ENCODE results near the gene CTBP1. TPM values are rescaled to one million over a fixed set of nuclear protein-coding genes. Genes with fewer than 3 reads are reported as not detected.

CTBP1 gene
- total and polyA plus RNA-seq, 2 of the 8 experiments (the other 6 are each of a cell fraction or from before 2014, with no cell fraction given) = 128 to 185 TPM

- ChIA-PET CTCF (ENCODE audit: partially characterized antibody) (interaction anchor here (1.1 to 2.0 kb wide), 3 partner anchors 11 to 41 kb away, joined by 4 to 7 read pairs (median 5); no protein-coding TSS in a partner anchor), POLR2A (ENCODE audit: partially characterized antibody) (interaction anchor here (0.6 to 1.8 kb wide), 3 partner anchors 10 to 136 kb away, joined by 3 read pairs; no protein-coding TSS in a partner anchor)
- H4K5ac ChIP-seq (ENCODE audit: insufficient read length, low read depth, low read length) = no peak overlapping the region
- no peak overlapping the region for H2AK5ac ChIP-seq (ENCODE audit: low read depth, low read length)
- H4K8ac ChIP-seq (ENCODE audit: extremely low read depth, insufficient read depth, low read length) = no peak overlapping the region
- FAIRE-seq = no peak
- H3K27me3 ChIP-seq (replicated peaks in 1 of 4; ENCODE audit: control insufficient read depth in 3 of 4, extremely low read depth in 1 of 4, insufficient read depth in 3 of 4, low read length in 3 of 4) = no peaks in the 10 kb centered on the region
- no peak overlapping the region for H2BK15ac ChIP-seq (ENCODE audit: low read length)
- H2BK5ac ChIP-seq (ENCODE audit: low read depth, low read length) = no peak overlapping the region
- H3K4me3 ChIP-seq (ENCODE audit: extremely low read depth in 1 of 4, insufficient read depth in 2 of 4, low read depth in 3 of 4, low read length in 4 of 4) = no peak overlapping the region
- H3K23me2 ChIP-seq (ENCODE audit: low read depth, low read length) = no peaks in the 10 kb centered on the region
- peaks cover 2% of the 10 kb centered on the region in 2 experiments for H4K20me1 ChIP-seq (replicated peaks in 1 of 2; ENCODE audit: control insufficient read depth in 1 of 2, insufficient read depth in 2 of 2, low read length in 2 of 2)
- H4K91ac ChIP-seq (replicated peaks; ENCODE audit: insufficient read length, low read length) = no peak overlapping the region
- H3K14ac ChIP-seq (ENCODE audit: insufficient read length) = no peak overlapping the region
- no peaks in the 10 kb centered on the region for H3K9me3 ChIP-seq (ENCODE audit: insufficient read depth in 2 of 2, low read depth in 1 of 2, low read length in 1 of 2)
- no peak overlapping the region for H3K9ac ChIP-seq (replicated peaks in 1 of 4; ENCODE audit: extremely low read depth in 1 of 4, low read depth in 3 of 4, low read length in 3 of 4)
- H3K23ac ChIP-seq (ENCODE audit: insufficient read length) = no peak overlapping the region
- H2AFZ ChIP-seq (ENCODE audit: low read length) = no peak overlapping the region
- H2BK120ac ChIP-seq (replicated peaks; ENCODE audit: low read depth, low read length) = no peak overlapping the region
- WGBS, 2 experiments (ENCODE audit: extremely low coverage in 1 of 2, insufficient coverage in 1 of 2, insufficient read length in 1 of 2, insufficient replicate concordance in 2 of 2, low coverage in 1 of 2, low lambda C conversion rate in 2 of 2, missing lambda C conversion rate in 1 of 2) = 94% methylated on average over 24 of the region's 31 CpGs; no CpG with 5 or more reads in 1 of the 2 experiments
- no peaks in the 10 kb centered on the region for H3K79me1 ChIP-seq (ENCODE audit: low read depth, low read length)
- peaks cover 0 to 9% (median 4%) of the 10 kb centered on the region in 4 experiments; a peak in 4 of 8 replicates for H3K36me3 ChIP-seq (ENCODE audit: control insufficient read depth in 2 of 4, insufficient read depth in 4 of 4, low read length in 3 of 4)
- DNase-seq (ENCODE audit: low read depth in 1 of 2, low spot score in 2 of 2) = peak in 1 of 2 experiments; percentile 45
- no peaks in the 10 kb centered on the region for H3K4me1 ChIP-seq (replicated peaks in 1 of 4; ENCODE audit: control insufficient read depth in 3 of 4, insufficient read depth in 4 of 4, low read length in 3 of 4)
- no peak overlapping the region for H3K18ac ChIP-seq (ENCODE audit: extremely low read depth, low read length)
- H3K27ac ChIP-seq (ENCODE audit: low read depth, low read length) = no peak overlapping the region
- no peak overlapping the region for H3K4me2 ChIP-seq (ENCODE audit: insufficient read depth in 1 of 2, low read depth in 2 of 2, low read length in 2 of 2)
- no peaks in the 10 kb centered on the region for H3K79me2 ChIP-seq (ENCODE audit: control insufficient read depth in 1 of 2, insufficient read depth in 2 of 2, low read length in 2 of 2)
- no peak overlapping the region for H3K4ac ChIP-seq (replicated peaks; ENCODE audit: insufficient read length, low read depth, low read length)
- H3K56ac ChIP-seq (replicated peaks; ENCODE audit: insufficient read length, low read depth, low read length) = no peak overlapping the region
- no peak overlapping the region for H2BK12ac ChIP-seq (ENCODE audit: low read depth, low read length)
- no peak overlapping the region for H2BK20ac ChIP-seq (ENCODE audit: low read length)
- no peak for TF ChIP-seq MAX (IDR thresholded peaks at IDR 0.05)
- no peak for TF ChIP-seq NANOG (IDR thresholded peaks at IDR 0.05; ENCODE audit: insufficient read depth, low read depth, low read length, poor library complexity, severe bottlenecking)
- TF ChIP-seq FOSL1 (IDR thresholded peaks at IDR 0.05; ENCODE audit: insufficient read depth, low read depth, low read length) = no peak
- TF ChIP-seq BACH1 (IDR thresholded peaks at IDR 0.05; ENCODE audit: low read length) = no peak
- no peak for TF ChIP-seq RNF2 (IDR thresholded peaks at IDR 0.05; ENCODE audit: borderline replicate concordance, low read depth, low read length, missing control alignments, poor library complexity, severe bottlenecking)
- no peak for TF ChIP-seq RXRA (IDR thresholded peaks at IDR 0.05; ENCODE audit: insufficient read depth, low read depth, low read length)
- no peak for TF ChIP-seq TCF12 (IDR thresholded peaks at IDR 0.05; ENCODE audit: low read depth, low read length)
- TF ChIP-seq CHD1 (IDR thresholded peaks at IDR 0.05; ENCODE audit: low read depth, low read length) = no peak
- no peak for TF ChIP-seq TAF7 (optimal IDR thresholded peaks at IDR 0.05; ENCODE audit: borderline replicate concordance, low read depth, low read length)
- no peak for TF ChIP-seq RAD21 (IDR thresholded peaks at IDR 0.05 in 1 of 2, conservative IDR thresholded peaks at IDR 0.05 in 1 of 2; ENCODE audit: low read depth in 2 of 2, low read length in 2 of 2)
- TF ChIP-seq ATF3 (IDR thresholded peaks at IDR 0.05; ENCODE audit: insufficient read depth, low read depth, low read length) = no peak
These were observed 41.2 kb downstream of the CTBP1 start for GRCh38 chr4:1207603-1208265.
